ENCODE data around the gene GCLC.
"Not testable (repeated sequence)": the region's sequence is repeated elsewhere in the genome, so short reads cannot be mapped to it uniquely, and the experiment has no call there.

Gene GCLC

GRCh38 chr6:53581173-53581773 is 36.4 kb upstream of the GCLC start:
- TF ChIP-seq NFRKB (IDR thresholded peaks at IDR 0.05) (no peak), SP1 (IDR thresholded peaks at IDR 0.05) (no peak), ZNF384 (IDR thresholded peaks at IDR 0.05) (no peak; the same call in 1 of the 2 replicates)
- POLR2A ChIA-PET, result interaction anchor here (0.5 kb wide), 1 partner anchor 336 kb away, joined by 3 read pairs; no protein-coding TSS in a partner anchor
- CTCF ChIA-PET, result no interaction called here
- DNase-seq (ENCODE audit: extremely low spot score), result peak; percentile 22

GRCh38 chr6:53579338-53579737 is 34.4 kb upstream of the GCLC start:
- TF ChIP-seq SP1 (IDR thresholded peaks at IDR 0.05), result no peak
- no peak for TF ChIP-seq PKNOX1 (IDR thresholded peaks at IDR 0.05)
- TF ChIP-seq FOXM1 (IDR thresholded peaks at IDR 0.05; ENCODE audit: borderline replicate concordance), result no peak
- no peak for TF ChIP-seq FOXK2 (IDR thresholded peaks at IDR 0.05)
- TF ChIP-seq TARDBP (IDR thresholded peaks at IDR 0.05), result no peak
- no peak for TF ChIP-seq ZNF384 (IDR thresholded peaks at IDR 0.05)
- TF ChIP-seq NFRKB (IDR thresholded peaks at IDR 0.05), result no peak
- TF ChIP-seq HDGF (IDR thresholded peaks at IDR 0.05; ENCODE audit: borderline replicate concordance), result no peak
- TF ChIP-seq FOXA1 (IDR thresholded peaks at IDR 0.05), result no peak
- no peak for TF ChIP-seq BHLHE40 (IDR thresholded peaks at IDR 0.05; ENCODE audit: borderline replicate concordance)
- TF ChIP-seq CTBP1 (IDR thresholded peaks at IDR 0.05; ENCODE audit: borderline replicate concordance), result no peak
- TF ChIP-seq SUZ12 (IDR thresholded peaks at IDR 0.05), result no peak
- TF ChIP-seq LEF1 (IDR thresholded peaks at IDR 0.05; ENCODE audit: borderline replicate concordance), result no peak
- no peak for TF ChIP-seq L3MBTL2 (conservative IDR thresholded peaks at IDR 0.05)
- TF ChIP-seq ELF4 (IDR thresholded peaks at IDR 0.05), result no peak
- no peak for TF ChIP-seq ARNT (IDR thresholded peaks at IDR 0.05)
- no peak for DNase-seq (ENCODE audit: extremely low spot score)
- CTCF ChIA-PET, result no interaction called here
- POLR2A ChIA-PET, result no interaction called here

- TF ChIP-seq SUZ12 (IDR thresholded peaks at IDR 0.05) (no peak), LEF1 (IDR thresholded peaks at IDR 0.05; ENCODE audit: borderline replicate concordance) (no peak), FOXK2 (IDR thresholded peaks at IDR 0.05) (no peak), NFRKB (IDR thresholded peaks at IDR 0.05) (no peak), FOXA1 (IDR thresholded peaks at IDR 0.05) (no peak)
- ChIA-PET CTCF (no interaction called here), POLR2A (no interaction called here)
- no peak for DNase-seq (ENCODE audit: extremely low spot score)
These were observed 33.5 kb upstream of the GCLC start for GRCh38 chr6:53578371-53578770.

GRCh38 chr6:53573299-53573698 is 28.4 kb upstream of the GCLC start:
- POLR2A ChIA-PET, result no interaction called here
- DNase-seq (ENCODE audit: extremely low spot score), result no peak
- TF ChIP-seq TARDBP (IDR thresholded peaks at IDR 0.05) (no peak), SP1 (IDR thresholded peaks at IDR 0.05) (no peak), PKNOX1 (IDR thresholded peaks at IDR 0.05) (no peak), L3MBTL2 (conservative IDR thresholded peaks at IDR 0.05) (no peak), BHLHE40 (IDR thresholded peaks at IDR 0.05; ENCODE audit: borderline replicate concordance) (no peak)
- CTCF ChIA-PET, result no interaction called here

GRCh38 chr6:53572379-53572778 is 27.5 kb upstream of the GCLC start:
- CTCF ChIA-PET; POLR2A ChIA-PET; DNase-seq (ENCODE audit: extremely low spot score): not testable (repeated sequence)

- CTCF ChIA-PET, result no interaction called here
- POLR2A ChIA-PET, result no interaction called here
- TF ChIP-seq TARDBP (IDR thresholded peaks at IDR 0.05) (no peak), PKNOX1 (IDR thresholded peaks at IDR 0.05) (no peak), BHLHE40 (IDR thresholded peaks at IDR 0.05; ENCODE audit: borderline replicate concordance) (no peak), ZNF384 (IDR thresholded peaks at IDR 0.05) (no peak), FOXK2 (IDR thresholded peaks at IDR 0.05) (no peak), SP1 (IDR thresholded peaks at IDR 0.05) (no peak), HDGF (IDR thresholded peaks at IDR 0.05; ENCODE audit: borderline replicate concordance) (no peak), SUZ12 (IDR thresholded peaks at IDR 0.05) (no peak)
- DNase-seq (ENCODE audit: extremely low spot score), result no peak
These were observed 24.1 kb upstream of the GCLC start for GRCh38 chr6:53568776-53569616.

- no peak for TF ChIP-seq ARNT (IDR thresholded peaks at IDR 0.05)
- no peak for TF ChIP-seq TARDBP (IDR thresholded peaks at IDR 0.05)
- no peak for TF ChIP-seq FOXM1 (IDR thresholded peaks at IDR 0.05; ENCODE audit: borderline replicate concordance)
- no peak for TF ChIP-seq CTBP1 (IDR thresholded peaks at IDR 0.05; ENCODE audit: borderline replicate concordance)
- no peak for TF ChIP-seq HDGF (IDR thresholded peaks at IDR 0.05; ENCODE audit: borderline replicate concordance)
- no peak for TF ChIP-seq LEF1 (IDR thresholded peaks at IDR 0.05; ENCODE audit: borderline replicate concordance)
- no peak for TF ChIP-seq PKNOX1 (IDR thresholded peaks at IDR 0.05)
- no peak for TF ChIP-seq FOXA1 (IDR thresholded peaks at IDR 0.05)
- no peak for TF ChIP-seq FOXK2 (IDR thresholded peaks at IDR 0.05)
- TF ChIP-seq SUZ12 (IDR thresholded peaks at IDR 0.05), result no peak
- no peak for TF ChIP-seq ZNF384 (IDR thresholded peaks at IDR 0.05)
- no peak for TF ChIP-seq SP1 (IDR thresholded peaks at IDR 0.05)
- TF ChIP-seq ELF4 (IDR thresholded peaks at IDR 0.05), result no peak
- no peak for TF ChIP-seq NFRKB (IDR thresholded peaks at IDR 0.05)
- no peak for TF ChIP-seq BHLHE40 (IDR thresholded peaks at IDR 0.05; ENCODE audit: borderline replicate concordance)
- TF ChIP-seq L3MBTL2 (conservative IDR thresholded peaks at IDR 0.05), result no peak
- POLR2A ChIA-PET, result interaction anchor here (1.0 kb wide), 1 partner anchor 84 kb away, joined by 3 read pairs; no protein-coding TSS in a partner anchor
- no peak for DNase-seq (ENCODE audit: extremely low spot score)
- CTCF ChIA-PET, result interaction anchor here (0.6 kb wide), 1 partner anchor 251 kb away, joined by 3 read pairs; no protein-coding TSS in a partner anchor
These were observed 22.8 kb upstream of the GCLC start for GRCh38 chr6:53567701-53568100.
